NCI-H69 (cell line): ENCODE results near the gene C1QTNF2.

Source experiments
- DNase-seq: peaks from one replicate; lab custom pipeline; 2025; lab: John Stamatoyannopoulos, UW

Gene C1QTNF2

GRCh38 chr5:160303690-160304089 lies 66.7 kb downstream of the C1QTNF2 start:
- peak; percentile 28 for DNase-seq

- DNase-seq = no peak
These were observed 72.2 kb downstream of the C1QTNF2 start for GRCh38 chr5:160298189-160298588.

- DNase-seq = no peak
These were observed 72.7 kb downstream of the C1QTNF2 start for GRCh38 chr5:160297776-160298175.
